ENCODE measurements around the gene GIMAP2. TPM values are rescaled to one million over a fixed set of nuclear protein-coding genes. Genes with fewer than 3 reads are reported as not detected.
A peak's percentile ranks its signal among the peaks of the same experiment; 100 is the strongest.

GIMAP2 gene
- total and polyA plus RNA-seq, 12 donors, result 2.1 to 17.5 (median 4.8) TPM

DNA sequence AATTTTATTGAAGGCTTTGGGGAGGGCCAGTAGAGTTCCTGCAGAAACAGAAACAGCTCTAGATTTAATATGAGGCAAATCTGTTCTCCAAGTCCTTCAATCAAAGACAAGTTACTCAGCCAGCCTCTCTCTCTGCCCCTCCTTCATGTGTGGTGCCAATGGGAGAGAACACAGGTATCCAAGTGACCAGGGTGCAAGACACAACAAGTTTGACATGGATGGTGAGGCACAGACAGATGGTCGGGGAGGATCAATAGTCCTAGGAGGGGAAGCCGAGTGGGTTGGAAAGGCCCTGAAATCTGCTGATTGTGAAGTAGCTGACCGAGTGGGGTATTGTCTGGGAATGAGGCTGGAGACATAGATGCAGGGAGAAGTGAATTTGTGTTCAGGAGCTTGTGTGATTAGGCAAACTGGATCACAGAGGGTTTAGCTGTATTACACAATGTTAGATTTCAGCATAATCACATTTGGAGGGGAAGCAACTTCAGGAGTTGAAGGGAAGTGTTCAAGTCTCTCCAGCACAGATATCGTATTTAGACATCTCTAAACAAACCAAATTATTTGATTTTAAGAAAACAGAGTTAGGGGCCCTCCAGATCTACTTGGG lies 32.4 kb downstream of the GIMAP2 start:
- ATAC-seq (no peak), DNase-seq (no peak)
- intact Hi-C loops (cut with DNase I), result loop anchor here in 4 of 10 donors (2.0 to 10.0 kb wide), 6 partner anchors 36 to 196 kb away; partner anchors contain the start of genes GIMAP6 (in 2 of the 4) and GIMAP4 (in 1 of the 4)
- peak overlapping the region; percentile 81 to 94 (median 88) for H3K27ac ChIP-seq
- TF ChIP-seq, protein P1, sequence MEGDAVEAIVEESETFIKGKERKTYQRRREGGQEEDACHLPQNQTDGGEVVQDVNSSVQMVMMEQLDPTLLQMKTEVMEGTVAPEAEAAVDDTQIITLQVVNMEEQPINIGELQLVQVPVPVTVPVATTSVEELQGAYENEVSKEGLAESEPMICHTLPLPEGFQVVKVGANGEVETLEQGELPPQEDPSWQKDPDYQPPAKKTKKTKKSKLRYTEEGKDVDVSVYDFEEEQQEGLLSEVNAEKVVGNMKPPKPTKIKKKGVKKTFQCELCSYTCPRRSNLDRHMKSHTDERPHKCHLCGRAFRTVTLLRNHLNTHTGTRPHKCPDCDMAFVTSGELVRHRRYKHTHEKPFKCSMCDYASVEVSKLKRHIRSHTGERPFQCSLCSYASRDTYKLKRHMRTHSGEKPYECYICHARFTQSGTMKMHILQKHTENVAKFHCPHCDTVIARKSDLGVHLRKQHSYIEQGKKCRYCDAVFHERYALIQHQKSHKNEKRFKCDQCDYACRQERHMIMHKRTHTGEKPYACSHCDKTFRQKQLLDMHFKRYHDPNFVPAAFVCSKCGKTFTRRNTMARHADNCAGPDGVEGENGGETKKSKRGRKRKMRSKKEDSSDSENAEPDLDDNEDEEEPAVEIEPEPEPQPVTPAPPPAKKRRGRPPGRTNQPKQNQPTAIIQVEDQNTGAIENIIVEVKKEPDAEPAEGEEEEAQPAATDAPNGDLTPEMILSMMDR (IDR thresholded peaks at IDR 0.05), result no peak
- peaks cover 0 to 16% (median 3%) of the 10 kb centered on the region in 11 donors for H3K9me3 ChIP-seq
- 59 to 74% methylated on average over 4 of the region's 4 CpGs for WGBS, 2 donors
- peaks cover 0 to 54% (median 13%) of the 10 kb centered on the region in 9 donors for H3K4me1 ChIP-seq
- H3K36me3 ChIP-seq, result peaks cover 0 to 43% (median 8%) of the 10 kb centered on the region in 9 donors
- no peaks in the 10 kb centered on the region for H3K27me3 ChIP-seq
- H3K4me3 ChIP-seq, result peak overlapping the region; percentile 30 to 71 (median 60)

DNA sequence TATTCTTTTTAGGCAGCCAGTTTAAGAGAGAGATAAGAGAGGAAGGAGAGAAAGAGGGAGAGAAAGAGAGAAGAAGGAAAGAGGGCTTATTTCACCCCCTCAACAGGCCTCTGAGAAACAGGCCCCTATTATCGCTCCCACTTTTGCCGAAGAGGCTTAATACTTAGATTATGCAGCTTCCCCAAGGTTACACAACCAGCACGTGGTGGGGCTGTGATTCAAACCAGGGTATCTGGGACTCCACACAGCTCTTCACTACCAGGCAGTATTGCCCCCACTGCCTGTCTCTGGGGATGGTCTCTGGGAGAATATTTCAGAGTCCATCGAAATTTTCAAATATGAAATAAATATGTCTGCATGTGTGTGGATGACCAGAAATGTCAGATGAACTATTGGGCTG lies 33.9 kb downstream of the GIMAP2 start:
- DNase-seq (no peak), ATAC-seq (no peak)
- H3K27me3 ChIP-seq, result no peaks in the 10 kb centered on the region
- 72 to 79% methylated on average over 4 of the region's 4 CpGs for WGBS, 2 donors
- H3K9me3 ChIP-seq, result peaks cover 0 to 2% (median 0%) of the 10 kb centered on the region in 11 donors
- H3K36me3 ChIP-seq, result peaks cover 0 to 58% (median 8%) of the 10 kb centered on the region in 9 donors
- TF ChIP-seq, protein P1 (IDR thresholded peaks at IDR 0.05), result no peak
- intact Hi-C loops (cut with DNase I), result loop anchor here in 3 of 10 donors (2.0 to 10.0 kb wide), 6 partner anchors 37 to 197 kb away; partner anchors contain the start of genes GIMAP6 (in 2 of the 3) and GIMAP4 (in 1 of the 3)
- peak overlapping the region in 8 of 10 donors; percentile 17 to 94 (median 87) for H3K27ac ChIP-seq
- peak overlapping the region in 3 of 10 donors; percentile 4 to 71 (median 62) for H3K4me3 ChIP-seq
- H3K4me1 ChIP-seq, result peaks cover 0 to 64% (median 13%) of the 10 kb centered on the region in 9 donors

DNA sequence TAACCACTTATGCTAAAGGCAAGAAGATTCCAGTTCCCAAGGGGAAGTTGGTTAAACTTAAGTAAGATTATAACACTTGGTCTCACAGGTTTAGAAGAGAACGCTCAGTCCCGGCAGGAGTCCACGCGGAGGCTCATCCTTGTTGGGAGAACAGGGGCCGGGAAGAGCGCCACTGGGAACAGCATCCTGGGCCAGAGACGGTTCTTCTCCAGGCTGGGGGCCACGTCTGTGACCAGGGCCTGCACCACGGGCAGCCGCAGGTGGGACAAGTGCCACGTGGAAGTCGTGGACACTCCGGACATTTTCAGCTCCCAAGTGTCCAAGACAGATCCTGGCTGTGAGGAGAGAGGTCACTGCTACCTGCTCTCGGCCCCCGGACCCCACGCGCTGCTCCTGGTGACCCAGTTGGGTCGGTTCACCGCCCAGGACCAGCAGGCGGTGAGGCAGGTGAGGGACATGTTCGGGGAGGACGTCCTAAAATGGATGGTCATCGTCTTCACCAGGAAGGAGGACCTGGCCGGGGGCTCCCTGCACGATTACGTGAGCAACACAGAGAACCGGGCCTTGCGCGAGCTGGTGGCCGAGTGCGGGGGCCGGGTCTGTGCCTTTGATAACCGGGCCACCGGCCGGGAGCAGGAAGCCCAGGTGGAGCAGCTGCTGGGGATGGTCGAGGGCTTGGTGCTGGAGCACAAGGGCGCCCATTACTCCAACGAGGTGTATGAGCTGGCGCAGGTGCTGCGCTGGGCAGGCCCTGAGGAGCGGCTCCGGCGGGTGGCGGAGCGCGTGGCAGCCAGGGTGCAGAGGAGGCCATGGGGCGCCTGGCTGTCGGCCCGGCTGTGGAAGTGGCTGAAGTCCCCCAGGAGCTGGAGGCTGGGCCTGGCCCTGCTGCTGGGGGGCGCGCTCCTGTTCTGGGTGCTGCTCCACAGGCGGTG lies 34.7 kb downstream of the GIMAP2 start:
- intact Hi-C loops (cut with DNase I), result loop anchor here in 3 of 10 donors (2.0 to 10.0 kb wide), 6 partner anchors 38 to 198 kb away; partner anchors contain the start of genes GIMAP6 (in 2 of the 3) and GIMAP4 (in 1 of the 3)
- no peaks in the 10 kb centered on the region for H3K9me3 ChIP-seq
- no peaks in the 10 kb centered on the region for H3K27me3 ChIP-seq
- H3K4me1 ChIP-seq, result peaks cover 0 to 57% (median 13%) of the 10 kb centered on the region in 9 donors
- peaks cover 0 to 62% (median 8%) of the 10 kb centered on the region in 9 donors for H3K36me3 ChIP-seq
- H3K27ac ChIP-seq, result peak overlapping the region in 8 of 10 donors; percentile 17 to 94 (median 75)
- H3K4me3 ChIP-seq, result peak overlapping the region in 3 of 10 donors; percentile 3 to 7 (median 4)
- WGBS, 2 donors, result 87 to 95% methylated on average over 50 to 52 of the region's 52 CpGs
- TF ChIP-seq, protein P1 (IDR thresholded peaks at IDR 0.05), result no peak
- ATAC-seq (no peak), DNase-seq (peak in 1 of 2 donors; percentile 26)

DNA sequence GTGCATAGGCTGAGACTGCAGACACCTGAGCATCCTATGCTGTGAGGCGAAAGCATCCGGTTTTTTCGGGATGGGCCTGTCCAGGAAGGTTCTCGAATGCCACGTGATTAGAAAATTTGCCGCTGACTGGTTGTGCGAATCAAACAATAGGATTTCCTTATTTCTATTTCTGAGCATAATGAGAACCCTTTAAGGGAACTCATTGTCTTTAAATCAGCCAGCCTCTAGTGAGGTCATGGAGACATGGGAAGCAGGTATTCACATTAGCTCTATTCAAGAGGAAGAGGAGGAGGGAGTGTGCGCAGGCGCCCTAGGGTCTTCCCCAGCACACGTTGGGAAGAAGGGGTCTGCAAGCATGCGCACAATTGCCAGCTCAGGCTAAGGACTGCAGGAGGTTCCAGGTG lies 36.5 kb downstream of the GIMAP2 start:
- Histone ChIP-seq H3K36me3 (peaks cover 0 to 62% (median 8%) of the 10 kb centered on the region in 9 donors), H3K4me3 (peak overlapping the region in 9 of 10 donors; percentile 6 to 44 (median 27)), H3K27me3 (no peaks in the 10 kb centered on the region), H3K9me3 (peaks cover 0 to 12% (median 0%) of the 10 kb centered on the region in 11 donors), H3K4me1 (peaks cover 0 to 47% (median 13%) of the 10 kb centered on the region in 9 donors), H3K27ac (peak overlapping the region; percentile 54 to 94 (median 82))
- intact Hi-C loops (cut with DNase I), result no loop called here
- TF ChIP-seq, protein P1 (IDR thresholded peaks at IDR 0.05), result no peak
- peak; percentile 46 to 68 for DNase-seq
- ATAC-seq, result peak; percentile 78 to 96 (median 92)
- WGBS, 2 donors, result 71 to 75% methylated on average over 11 of the region's 11 CpGs
